Activated CD8-positive, alpha-beta memory T cell treated with anti-CD3 and anti-CD28 coated beads for 24 hours (primary cell): ENCODE measurements around the gene LYPD5.
"Not testable (repeated sequence)": the region's sequence is repeated elsewhere in the genome, so short reads cannot be mapped to it uniquely, and the experiment has no call there.

Experiments
- DNase-seq: peaks from one replicate; pipeline ENCODE4 v3.0.0-alpha.2; 2020

Gene LYPD5

GRCh38 chr19:43802216-43802951, at the start of gene LYPD5:
TSS of gene LYPD5 (minus strand) at chr19:43802447. CDS start at chr19:43802380, 67 bp downstream.
- DNase-seq: no peak

GRCh38 chr19:43848821-43849220, 46.6 kb upstream of the LYPD5 start:
- no peak for DNase-seq

GRCh38 chr19:43847884-43848283, 45.6 kb upstream of the LYPD5 start:
- no peak for DNase-seq

- DNase-seq: no peak
These were observed 45.0 kb upstream of the LYPD5 start for GRCh38 chr19:43847246-43847645.

- no peak for DNase-seq
These were observed 39.8 kb upstream of the LYPD5 start for GRCh38 chr19:43842007-43842406.

- no peak for DNase-seq
These were observed 36.9 kb upstream of the LYPD5 start for GRCh38 chr19:43839139-43839538.

GRCh38 chr19:43826787-43827754, 24.8 kb upstream of the LYPD5 start, which contains the start of gene ZNF283:
TSS of gene ZNF283 (plus strand) at chr19:43827321. CDS start at chr19:43833505, 6,184 bp downstream.
- peak; percentile 93 for DNase-seq

- not testable (repeated sequence) for DNase-seq
These were observed 22.3 kb upstream of the LYPD5 start for GRCh38 chr19:43824572-43824971.

GRCh38 chr19:43823856-43824255, 21.6 kb upstream of the LYPD5 start:
- not testable (repeated sequence) for DNase-seq

- DNase-seq: no peak
These were observed 18.6 kb upstream of the LYPD5 start for GRCh38 chr19:43820884-43821215.

GRCh38 chr19:43820098-43820883, 18.0 kb upstream of the LYPD5 start:
- peak; percentile 71 for DNase-seq

GRCh38 chr19:43818500-43818899, 16.3 kb upstream of the LYPD5 start:
- DNase-seq: no peak

GRCh38 chr19:43817454-43817853, 15.2 kb upstream of the LYPD5 start:
- DNase-seq: not testable (repeated sequence)

GRCh38 chr19:43814663-43815352, 12.6 kb upstream of the LYPD5 start:
- no peak for DNase-seq

GRCh38 chr19:43812688-43813087, 10.4 kb upstream of the LYPD5 start:
- DNase-seq: no peak

GRCh38 chr19:43812259-43812658, 10.0 kb upstream of the LYPD5 start:
- DNase-seq: no peak

GRCh38 chr19:43811837-43812236, 9.6 kb upstream of the LYPD5 start:
- DNase-seq: no peak

GRCh38 chr19:43809762-43810696, 7.8 kb upstream of the LYPD5 start:
- no peak for DNase-seq

- no peak for DNase-seq
These were observed 5.4 kb upstream of the LYPD5 start for GRCh38 chr19:43807651-43808050.

GRCh38 chr19:43806848-43807247, 4.6 kb upstream of the LYPD5 start:
- DNase-seq: no peak

GRCh38 chr19:43806401-43806800, 4.2 kb upstream of the LYPD5 start:
- DNase-seq: not testable (repeated sequence)
